Erythroblast (primary cell): Measurements from ENCODE around the gene PHACTR3.
"Not testable (repeated sequence)": the region's sequence is repeated elsewhere in the genome, so short reads cannot be mapped to it uniquely, and the experiment has no call there.

Experiments used
- DNase-seq, 2 experiments: peaks; one replicate each; lab custom pipeline; 2025; lab: John Stamatoyannopoulos, UW
- GATA1 ChIP-seq: IDR thresholded peaks from 2 replicates; pipeline ENCODE4 v1.6.1; 2011; ENCODE audit warnings: low read depth, mild to moderate bottlenecking, control low read depth, low read length, moderate library complexity
- POLR2A ChIP-seq: IDR thresholded peaks from 2 replicates; pipeline ENCODE4 v1.6.1; 2011; ENCODE audit warnings: mild to moderate bottlenecking, low read length

The PHACTR3 gene

GRCh38 chr20:59603781-59604541, at the start of gene PHACTR3:
Gene PHACTR3 (plus strand): TSS chr20:59604540. CDS start chr20:59605015, 475 bp downstream.
- DNase-seq: no peak
- TF ChIP-seq GATA1 (no peak), POLR2A (no peak)

GRCh38 chr20:59557733-59558529, 46.4 kb upstream of the PHACTR3 start:
- DNase-seq: not testable (repeated sequence)

GRCh38 chr20:59559024-59559817, 45.1 kb upstream of the PHACTR3 start:
- DNase-seq: no peak
- TF ChIP-seq POLR2A (no peak), GATA1 (no peak)

DNA sequence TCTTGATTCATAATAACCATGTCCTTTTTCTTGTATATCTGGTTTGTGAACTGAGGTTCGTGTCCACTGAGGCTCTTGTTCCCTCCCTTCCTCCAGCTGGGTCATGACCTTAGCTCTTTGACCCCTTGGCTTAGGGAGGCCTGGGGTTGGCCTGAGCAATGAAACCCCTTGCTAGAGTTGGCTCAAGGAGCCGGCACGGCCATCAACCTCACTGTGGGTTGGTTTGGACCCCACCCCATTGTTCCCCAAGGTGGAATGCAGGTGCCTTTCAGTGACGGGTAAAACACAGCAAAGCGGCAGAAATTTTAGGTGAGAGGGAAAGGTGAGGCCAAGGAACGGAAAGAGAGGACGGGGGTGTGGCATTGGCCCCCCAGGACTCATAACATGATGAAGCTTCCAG, 44.5 kb upstream of the PHACTR3 start:
- TF ChIP-seq GATA1 (no peak), POLR2A (no peak)
- DNase-seq: no peak

GRCh38 chr20:59560588-59561227, 43.6 kb upstream of the PHACTR3 start:
- TF ChIP-seq POLR2A: no peak
- no peak for TF ChIP-seq GATA1

GRCh38 chr20:59561228-59561605, 43.1 kb upstream of the PHACTR3 start:
- TF ChIP-seq GATA1: no peak
- TF ChIP-seq POLR2A: no peak
- DNase-seq: no peak

More at GRCh38 chr20:59560588-59561227, 43.6 kb upstream of the PHACTR3 start:
- DNase-seq: peak in 1 of 2 experiments; percentile 12

DNA sequence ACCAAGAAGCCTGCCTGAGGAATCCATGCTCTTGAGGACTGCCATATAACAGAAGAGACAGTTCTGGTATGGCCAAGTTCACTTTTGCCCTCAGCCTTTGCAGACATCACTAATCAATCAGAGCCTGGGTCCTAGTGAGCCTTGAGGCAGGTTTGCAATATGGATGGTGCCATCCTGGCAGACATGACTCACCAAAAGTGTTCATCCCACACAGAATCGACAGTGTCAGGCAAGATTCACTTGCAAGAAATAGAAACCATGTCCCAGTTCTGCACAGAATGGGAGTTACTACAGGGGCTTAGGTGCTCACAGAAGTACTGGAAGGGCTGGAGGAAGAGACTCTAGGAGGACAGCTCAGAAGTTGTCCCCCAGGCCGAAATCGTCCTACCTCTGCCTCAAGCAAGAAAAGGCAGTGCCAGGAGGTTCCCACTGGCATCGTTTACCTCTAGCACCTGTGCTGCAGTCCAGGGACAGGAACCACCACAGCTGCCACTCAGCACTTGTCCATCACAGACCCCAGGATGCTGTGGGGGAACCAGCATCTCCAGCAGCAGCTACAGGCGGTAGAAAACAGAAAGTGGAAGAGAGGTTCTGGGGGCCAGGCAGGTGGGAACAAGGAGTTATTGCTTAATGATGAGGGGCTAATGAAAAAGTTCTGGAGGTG, 42.6 kb upstream of the PHACTR3 start:
- no peak for DNase-seq
- TF ChIP-seq POLR2A: no peak
- no peak for TF ChIP-seq GATA1

DNA sequence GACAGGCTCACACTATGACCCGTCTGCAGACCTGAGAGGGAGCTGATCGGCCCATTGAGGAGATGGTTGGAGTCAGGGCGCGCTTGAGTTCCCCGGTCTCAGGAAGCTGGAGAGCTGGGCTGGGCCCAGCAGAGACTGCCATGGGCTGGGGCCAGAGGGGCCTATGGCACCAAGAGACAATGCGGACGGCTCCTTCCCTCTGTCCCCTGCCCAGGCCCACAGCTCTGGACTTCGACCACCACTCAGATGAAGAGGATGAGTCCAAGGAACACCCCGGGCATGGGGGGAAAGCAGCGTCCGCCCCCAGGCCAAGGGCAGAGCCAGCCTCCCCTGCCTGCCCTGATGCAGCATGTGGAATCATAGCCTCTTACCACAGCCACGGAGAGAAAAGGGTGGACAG, 40.2 kb upstream of the PHACTR3 start:
- no peak for TF ChIP-seq GATA1
- no peak for TF ChIP-seq POLR2A
- no peak for DNase-seq

- TF ChIP-seq GATA1 (no peak), POLR2A (no peak)
Observed at GRCh38 chr20:59564943-59565342, 39.4 kb upstream of the PHACTR3 start.

GRCh38 chr20:59565768-59566461, 38.4 kb upstream of the PHACTR3 start:
- no peak for DNase-seq
- no peak for TF ChIP-seq GATA1
- TF ChIP-seq POLR2A: no peak

More at GRCh38 chr20:59564943-59565342, 39.4 kb upstream of the PHACTR3 start:
- no peak for DNase-seq

DNA sequence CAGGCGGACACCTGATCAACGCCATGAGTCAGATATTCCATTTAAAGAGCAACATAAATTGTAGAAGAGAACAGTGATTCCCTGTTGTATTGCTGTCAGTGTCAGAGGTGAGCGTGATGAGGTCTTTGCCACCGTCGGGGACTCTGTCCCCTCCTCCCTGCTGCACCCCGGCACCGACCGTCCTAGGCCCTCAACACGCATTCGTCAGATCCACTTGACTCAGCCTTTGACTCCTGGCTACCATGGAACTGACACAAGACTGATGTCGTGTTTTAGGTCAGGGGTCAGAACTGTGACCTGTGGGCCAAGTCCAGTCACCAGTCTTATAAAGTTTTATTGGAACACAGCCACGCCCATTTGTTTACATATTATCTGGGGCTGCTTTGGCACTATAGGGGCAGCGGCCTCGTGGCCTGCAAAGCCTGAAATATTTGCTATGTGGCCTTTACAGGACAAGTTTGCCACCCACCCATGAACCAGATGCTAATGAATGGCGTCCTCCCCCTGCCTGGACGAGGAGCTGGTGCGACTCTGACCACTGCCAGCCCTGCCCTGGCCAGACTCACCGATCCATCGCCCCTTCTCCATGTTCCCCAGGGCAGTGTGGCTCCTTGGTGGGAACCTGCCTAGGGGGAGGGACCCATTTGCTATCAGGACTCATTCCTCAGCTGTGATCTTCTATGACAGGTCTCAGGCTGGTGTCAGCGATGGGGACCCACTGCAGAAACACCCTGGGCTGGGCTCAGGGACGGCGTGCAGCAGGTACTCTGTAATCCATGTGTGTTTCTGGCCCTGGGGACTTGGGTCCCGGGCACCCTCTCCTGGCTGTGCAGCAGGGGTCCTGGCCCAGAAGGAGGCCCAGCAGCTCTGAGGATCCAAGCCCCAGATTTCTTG, 37.5 kb upstream of the PHACTR3 start:
- DNase-seq: no peak
- TF ChIP-seq POLR2A: no peak
- no peak for TF ChIP-seq GATA1
